ENCODE data around the gene KRTAP10-6. TPM values are rescaled to one million over a fixed set of nuclear protein-coding genes. Genes with fewer than 3 reads are reported as not detected.
"Not testable (repeated sequence)": the region's sequence is repeated elsewhere in the genome, so short reads cannot be mapped to it uniquely, and the experiment has no call there.

The KRTAP10-6 gene
- total RNA-seq, 4 donors from 2014 or later: not detected

GRCh38 chr21:44603911-44604310 lies 11.6 kb upstream of the KRTAP10-6 start:
- Histone ChIP-seq H3K4me3 (no peak overlapping the region), H3K4me1 (no peaks in the 10 kb centered on the region), H3K27ac (replicated peaks in 1 of 4) (no peak overlapping the region), H3K9me3 (peaks cover 0 to 5% (median 4%) of the 10 kb centered on the region in 4 donors), H3K36me3 (no peaks in the 10 kb centered on the region), H3K27me3 (peaks cover 0 to 52% (median 0%) of the 10 kb centered on the region in 4 donors)
- DNase-seq (ENCODE audit: extremely low spot score): no peak
- intact Hi-C loops (cut with DNase I): no loop called here
- TF ChIP-seq POLR2AphosphoS5 (IDR thresholded peaks at IDR 0.05) (no peak), CTCF (IDR thresholded peaks at IDR 0.05) (no peak), EP300 (IDR thresholded peaks at IDR 0.05) (no peak), POLR2A (IDR thresholded peaks at IDR 0.05; ENCODE audit: low read depth) (no peak)
- WGBS: 92% methylated on average over 8 of the region's 8 CpGs

GRCh38 chr21:44603109-44603875 lies 11.0 kb upstream of the KRTAP10-6 start:
- DNase-seq (ENCODE audit: extremely low spot score): peak; percentile 70
- TF ChIP-seq POLR2A (IDR thresholded peaks at IDR 0.05; ENCODE audit: low read depth): no peak
- TF ChIP-seq POLR2AphosphoS5 (IDR thresholded peaks at IDR 0.05): no peak
- TF ChIP-seq CTCF (IDR thresholded peaks at IDR 0.05): no peak
- TF ChIP-seq EP300 (IDR thresholded peaks at IDR 0.05): no peak
- H3K9me3 ChIP-seq: peaks cover 0 to 8% (median 5%) of the 10 kb centered on the region in 4 donors
- WGBS: 36% methylated on average over 6 of the region's 17 CpGs
- no peaks in the 10 kb centered on the region for H3K4me1 ChIP-seq
- no peak overlapping the region for H3K4me3 ChIP-seq
- intact Hi-C loops (cut with DNase I): no loop called here
- no peaks in the 10 kb centered on the region for H3K36me3 ChIP-seq
- H3K27me3 ChIP-seq: peaks cover 0 to 52% (median 0%) of the 10 kb centered on the region in 4 donors
- H3K27ac ChIP-seq (replicated peaks in 1 of 4): no peak overlapping the region

GRCh38 chr21:44602463-44602850 lies 10.2 kb upstream of the KRTAP10-6 start:
- intact Hi-C loops (cut with DNase I): no loop called here
- DNase-seq (ENCODE audit: extremely low spot score): no peak
- no peaks in the 10 kb centered on the region for H3K4me1 ChIP-seq
- no peaks in the 10 kb centered on the region for H3K36me3 ChIP-seq
- no peak overlapping the region for H3K4me3 ChIP-seq
- H3K27ac ChIP-seq (replicated peaks in 1 of 4): no peak overlapping the region
- no peak for TF ChIP-seq POLR2AphosphoS5 (IDR thresholded peaks at IDR 0.05)
- TF ChIP-seq CTCF (IDR thresholded peaks at IDR 0.05): no peak
- no peak for TF ChIP-seq EP300 (IDR thresholded peaks at IDR 0.05)
- no peak for TF ChIP-seq POLR2A (IDR thresholded peaks at IDR 0.05; ENCODE audit: low read depth)
- peaks cover 0 to 57% (median 0%) of the 10 kb centered on the region in 4 donors for H3K27me3 ChIP-seq
- 90% methylated on average over 2 of the region's 21 CpGs for WGBS
- peaks cover 0 to 8% (median 5%) of the 10 kb centered on the region in 4 donors for H3K9me3 ChIP-seq

- peaks cover 0 to 57% (median 0%) of the 10 kb centered on the region in 4 donors for H3K27me3 ChIP-seq
- TF ChIP-seq POLR2A (IDR thresholded peaks at IDR 0.05; ENCODE audit: low read depth): no peak
- no peak for TF ChIP-seq CTCF (IDR thresholded peaks at IDR 0.05)
- no peak for TF ChIP-seq POLR2AphosphoS5 (IDR thresholded peaks at IDR 0.05)
- TF ChIP-seq EP300 (IDR thresholded peaks at IDR 0.05): no peak
- DNase-seq (ENCODE audit: extremely low spot score): peak; percentile 75
- no peak overlapping the region for H3K27ac ChIP-seq (replicated peaks in 1 of 4)
- no peak overlapping the region for H3K4me3 ChIP-seq
- peaks cover 0 to 8% (median 5%) of the 10 kb centered on the region in 4 donors for H3K9me3 ChIP-seq
- H3K36me3 ChIP-seq: no peaks in the 10 kb centered on the region
- 80% methylated on average over 19 of the region's 23 CpGs for WGBS
- H3K4me1 ChIP-seq: no peaks in the 10 kb centered on the region
- intact Hi-C loops (cut with DNase I): no loop called here
These were observed 9.5 kb upstream of the KRTAP10-6 start for GRCh38 chr21:44601596-44602462.

- intact Hi-C loops (cut with DNase I); DNase-seq (ENCODE audit: extremely low spot score); H3K9me3 ChIP-seq; H3K4me3 ChIP-seq; H3K36me3 ChIP-seq; H3K27ac ChIP-seq (replicated peaks in 1 of 4); H3K4me1 ChIP-seq: not testable (repeated sequence)
- 80% methylated on average over 1 of the region's 10 CpGs for WGBS
- peaks cover 0 to 53% (median 0%) of the 10 kb centered on the region in 4 donors for H3K27me3 ChIP-seq
These were observed 8.8 kb upstream of the KRTAP10-6 start for GRCh38 chr21:44601091-44601490.

- H3K4me3 ChIP-seq; intact Hi-C loops (cut with DNase I); H3K36me3 ChIP-seq; H3K27ac ChIP-seq (replicated peaks in 1 of 4); H3K9me3 ChIP-seq; H3K4me1 ChIP-seq: not testable (repeated sequence)
- H3K27me3 ChIP-seq: peaks cover 0 to 53% (median 0%) of the 10 kb centered on the region in 4 donors
- 67% methylated on average over 15 of the region's 23 CpGs for WGBS
- peak; percentile 55 for DNase-seq (ENCODE audit: extremely low spot score)
These were observed 8.0 kb upstream of the KRTAP10-6 start, which contains the start of gene KRTAP10-7 for GRCh38 chr21:44600118-44600978. Gene KRTAP10-7 (plus strand): TSS chr21:44600597. CDS start chr21:44600622, 25 bp downstream.

Data from esophagus muscularis mucosa (tissue), 4 donors.